ENCODE measurements around the gene IL16.

IL16 gene

DNA sequence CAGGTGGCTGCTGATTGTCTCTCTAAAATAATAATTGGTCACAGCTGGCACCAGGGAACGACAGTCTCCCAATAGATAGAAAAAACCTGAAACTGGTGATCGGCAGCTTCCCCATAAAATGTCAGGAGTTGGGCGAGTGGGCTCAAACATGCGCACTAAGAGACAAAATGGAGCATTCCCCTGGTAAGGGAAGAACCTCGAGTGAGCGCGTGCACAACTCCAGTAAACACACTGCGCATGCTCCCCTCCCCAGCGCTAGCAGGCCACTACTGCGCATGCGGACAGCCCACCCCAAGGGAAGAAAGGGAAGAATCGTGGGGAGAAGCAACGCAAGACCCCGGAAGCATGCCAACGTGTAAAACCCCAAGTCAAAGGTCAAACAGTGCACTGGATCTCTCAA lies 134.9 kb downstream of the IL16 start:
- CTCF ChIA-PET: interaction anchor here (1.4 to 3.4 kb wide), 4 partner anchors 10 to 65 kb away, joined by 4 to 14 read pairs (median 8); no protein-coding TSS in a partner anchor
- no peak for DNase-seq (ENCODE audit: low read depth, low spot score)
- TF ChIP-seq, protein P1, sequence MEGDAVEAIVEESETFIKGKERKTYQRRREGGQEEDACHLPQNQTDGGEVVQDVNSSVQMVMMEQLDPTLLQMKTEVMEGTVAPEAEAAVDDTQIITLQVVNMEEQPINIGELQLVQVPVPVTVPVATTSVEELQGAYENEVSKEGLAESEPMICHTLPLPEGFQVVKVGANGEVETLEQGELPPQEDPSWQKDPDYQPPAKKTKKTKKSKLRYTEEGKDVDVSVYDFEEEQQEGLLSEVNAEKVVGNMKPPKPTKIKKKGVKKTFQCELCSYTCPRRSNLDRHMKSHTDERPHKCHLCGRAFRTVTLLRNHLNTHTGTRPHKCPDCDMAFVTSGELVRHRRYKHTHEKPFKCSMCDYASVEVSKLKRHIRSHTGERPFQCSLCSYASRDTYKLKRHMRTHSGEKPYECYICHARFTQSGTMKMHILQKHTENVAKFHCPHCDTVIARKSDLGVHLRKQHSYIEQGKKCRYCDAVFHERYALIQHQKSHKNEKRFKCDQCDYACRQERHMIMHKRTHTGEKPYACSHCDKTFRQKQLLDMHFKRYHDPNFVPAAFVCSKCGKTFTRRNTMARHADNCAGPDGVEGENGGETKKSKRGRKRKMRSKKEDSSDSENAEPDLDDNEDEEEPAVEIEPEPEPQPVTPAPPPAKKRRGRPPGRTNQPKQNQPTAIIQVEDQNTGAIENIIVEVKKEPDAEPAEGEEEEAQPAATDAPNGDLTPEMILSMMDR (IDR thresholded peaks at IDR 0.05; ENCODE audit: insufficient read depth, low read length, missing control alignments): no peak
- POLR2A ChIA-PET: interaction anchor here (0.8 kb wide), 1 partner anchor 19 kb away, joined by 3 read pairs; no protein-coding TSS in a partner anchor
- H3K4me3 ChIP-seq (ENCODE audit: low read depth, low read length): no peak overlapping the region

DNA sequence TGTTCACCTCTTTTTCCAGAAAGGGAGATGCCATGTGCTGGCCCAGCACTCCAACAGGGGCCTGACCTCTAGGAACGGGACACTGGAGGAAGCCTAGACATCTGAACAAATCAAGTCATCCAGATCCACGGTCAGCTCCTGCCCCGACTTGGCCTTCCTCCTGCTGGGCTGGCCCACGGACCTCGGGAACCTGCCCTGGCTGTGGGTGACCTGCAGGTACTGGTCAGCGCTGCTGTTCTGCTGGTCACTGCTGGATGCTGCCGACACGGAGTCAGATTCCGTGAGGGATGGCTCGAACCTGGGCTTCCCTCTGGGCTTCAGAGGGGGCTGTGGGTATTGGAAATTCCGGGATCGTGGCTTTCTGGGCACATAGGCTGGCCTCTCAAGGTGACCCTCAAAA lies 135.6 kb downstream of the IL16 start:
- H3K4me3 ChIP-seq (ENCODE audit: low read depth, low read length): no peak overlapping the region
- CTCF ChIA-PET: interaction anchor here (1.4 to 3.4 kb wide), 3 partner anchors 11 to 66 kb away, joined by 4 to 11 read pairs (median 5); no protein-coding TSS in a partner anchor
- POLR2A ChIA-PET: no interaction called here
- no peak for DNase-seq (ENCODE audit: low read depth, low spot score)
- TF ChIP-seq, protein P1 (IDR thresholded peaks at IDR 0.05; ENCODE audit: insufficient read depth, low read length, missing control alignments): no peak

DNA sequence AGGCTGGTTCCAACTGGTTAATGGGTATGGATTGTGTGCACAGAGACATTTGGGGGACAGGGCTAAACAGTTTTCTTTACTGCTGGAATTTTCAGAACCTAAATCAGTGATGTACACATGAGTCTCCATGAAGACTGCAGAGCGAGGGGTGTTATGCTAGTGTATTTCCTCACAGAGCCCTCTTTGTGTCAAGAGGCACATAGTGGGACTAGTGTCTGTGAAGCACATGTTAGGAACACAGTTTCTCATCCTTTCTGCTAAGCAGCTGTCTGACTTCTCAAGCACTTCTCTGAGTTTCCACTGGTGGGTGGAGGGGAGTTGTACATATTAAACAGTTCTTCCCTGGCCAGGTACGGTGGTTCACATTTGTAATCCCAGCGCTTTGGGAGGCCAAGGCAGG lies 136.7 kb downstream of the IL16 start:
- no peak for DNase-seq (ENCODE audit: low read depth, low spot score)
- POLR2A ChIA-PET: no interaction called here
- H3K4me3 ChIP-seq (ENCODE audit: low read depth, low read length): no peak overlapping the region
- TF ChIP-seq, protein P1 (IDR thresholded peaks at IDR 0.05; ENCODE audit: insufficient read depth, low read length, missing control alignments): no peak
- CTCF ChIA-PET: interaction anchor here (3.4 kb wide), 1 partner anchor 67 kb away, joined by 11 read pairs; no protein-coding TSS in a partner anchor

DNA sequence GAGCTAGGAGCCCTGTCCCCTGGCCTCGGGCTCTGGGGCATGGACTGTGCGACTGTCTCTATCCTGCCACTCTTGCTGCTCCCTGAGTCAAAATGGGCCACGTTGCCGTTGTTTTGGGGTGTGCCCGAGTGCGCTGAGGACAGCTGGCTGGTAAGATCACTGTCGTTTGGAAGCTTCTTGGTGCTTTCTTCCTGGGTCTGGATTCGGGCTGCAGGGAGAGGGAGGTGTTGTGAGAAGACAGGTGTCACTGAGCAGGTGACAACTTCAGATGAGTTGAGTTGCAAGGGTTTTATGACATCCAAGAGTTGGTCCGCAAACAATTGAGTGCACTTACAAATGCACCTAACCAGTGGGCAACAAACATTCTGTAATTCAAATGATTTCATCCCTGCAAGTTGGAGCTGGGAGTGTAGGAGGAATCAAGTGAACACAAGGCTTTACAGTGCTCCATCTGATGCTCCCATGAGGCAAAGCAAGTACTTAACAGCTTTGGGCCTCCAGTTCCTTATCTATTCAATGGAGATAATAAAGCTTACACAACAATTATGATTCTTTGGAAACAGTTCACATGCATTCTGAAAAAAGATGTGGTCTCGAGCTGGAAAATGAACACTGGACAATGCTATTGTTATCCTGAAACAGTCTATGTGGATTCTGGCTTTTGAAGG lies 138.2 kb downstream of the IL16 start:
- TF ChIP-seq, protein P1 (IDR thresholded peaks at IDR 0.05; ENCODE audit: insufficient read depth, low read length, missing control alignments): no peak
- ChIA-PET CTCF (interaction anchor here (1.2 to 6.1 kb wide), 6 partner anchors 28 to 69 kb away, joined by 3 to 51 read pairs (median 9); no protein-coding TSS in a partner anchor), POLR2A (interaction anchor here (1.6 kb wide), 1 partner anchor 11 kb away, joined by 3 read pairs; the partner anchor contains the start of gene STARD5)
- no peak overlapping the region for H3K4me3 ChIP-seq (ENCODE audit: low read depth, low read length)
- DNase-seq (ENCODE audit: low read depth, low spot score): no peak

DNA sequence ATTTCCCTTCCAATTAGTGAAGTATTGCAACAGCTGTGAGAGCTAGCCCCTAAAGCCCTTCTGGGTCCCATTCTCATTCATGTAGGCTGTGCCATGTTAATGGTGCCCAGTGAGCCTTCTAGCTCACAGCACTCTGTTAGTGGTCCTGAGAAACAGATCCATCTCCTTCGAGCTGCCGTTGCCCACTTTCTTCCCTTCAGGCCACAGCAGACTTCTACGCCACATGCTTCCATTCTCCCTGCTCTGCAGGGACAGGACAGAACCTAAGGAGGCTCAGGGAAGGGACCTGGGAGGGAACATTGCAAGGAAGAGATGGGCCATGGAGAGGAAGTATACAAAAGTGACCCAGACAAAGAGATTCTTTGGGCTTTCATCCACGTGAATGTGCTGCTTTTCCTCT lies 139.0 kb downstream of the IL16 start:
- DNase-seq (ENCODE audit: low read depth, low spot score): no peak
- H3K4me3 ChIP-seq (ENCODE audit: low read depth, low read length): no peak overlapping the region
- ChIA-PET POLR2A (interaction anchor here (1.6 kb wide), 1 partner anchor 11 kb away, joined by 3 read pairs; the partner anchor contains the start of gene STARD5), CTCF (interaction anchor here (1.2 to 6.1 kb wide), 9 partner anchors 7 to 70 kb away, joined by 3 to 51 read pairs (median 8); no protein-coding TSS in a partner anchor)
- TF ChIP-seq, protein P1 (IDR thresholded peaks at IDR 0.05; ENCODE audit: insufficient read depth, low read length, missing control alignments): no peak

DNA sequence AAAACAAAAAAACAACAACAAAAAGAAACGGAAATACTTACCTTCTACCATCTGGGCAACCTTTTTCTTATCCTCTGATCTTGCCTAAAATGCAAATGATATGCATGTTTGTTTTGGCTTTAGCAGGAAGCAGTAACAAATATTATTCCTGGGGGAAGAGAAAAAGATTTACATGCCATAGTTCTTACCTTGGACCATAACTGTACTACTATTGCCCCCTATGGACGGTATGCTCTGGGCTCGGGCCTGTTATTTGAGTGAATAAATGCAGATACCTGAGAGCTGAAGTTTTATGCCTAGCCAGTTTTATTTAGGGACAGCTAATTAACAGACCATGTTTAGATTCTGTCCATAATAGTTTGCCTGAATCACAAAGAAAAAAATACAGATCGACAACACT lies 139.9 kb downstream of the IL16 start:
- no peak overlapping the region for H3K4me3 ChIP-seq (ENCODE audit: low read depth, low read length)
- TF ChIP-seq, protein P1 (IDR thresholded peaks at IDR 0.05; ENCODE audit: insufficient read depth, low read length, missing control alignments): peak; percentile 37
- ChIA-PET POLR2A (no interaction called here), CTCF (interaction anchor here (0.7 to 6.1 kb wide), 13 partner anchors 8 to 181 kb away, joined by 3 to 51 read pairs (median 5); no protein-coding TSS in a partner anchor)
- DNase-seq (ENCODE audit: low read depth, low spot score): no peak

All from AG04449 (cell line).